HG02798 (cell line): Measurements from ENCODE around the gene PSMD11.

Source experiments
- ATAC-seq: cut with Tn5 transposase; IDR thresholded peaks from one replicate; pipeline ENCODE4 v1.9.1; 2021; ENCODE audit warnings: mild to moderate bottlenecking; ENCODE audit not compliant: unreplicated experiment, poor library complexity

Gene PSMD11

DNA sequence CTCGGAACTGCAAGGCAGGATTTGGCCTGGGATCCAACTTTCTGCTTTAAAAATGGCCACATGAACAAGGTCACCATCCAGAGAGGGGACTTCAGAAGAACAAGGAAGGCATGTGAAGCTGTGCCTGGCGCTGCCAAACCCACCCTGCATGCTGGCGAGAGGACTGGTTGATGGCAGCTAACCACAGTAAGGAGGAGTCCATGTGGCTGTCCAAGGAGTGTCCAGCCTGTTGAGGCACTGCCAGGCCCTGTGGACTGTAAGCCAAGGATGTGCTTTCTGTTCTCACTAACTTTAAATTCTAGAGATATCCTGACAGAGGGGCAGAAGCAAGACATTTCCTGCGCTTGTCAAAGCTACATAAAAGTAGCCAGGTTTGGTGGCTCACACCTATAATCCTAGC is 82.8 kb downstream of the PSMD11 start:
- ATAC-seq, result no peak

DNA sequence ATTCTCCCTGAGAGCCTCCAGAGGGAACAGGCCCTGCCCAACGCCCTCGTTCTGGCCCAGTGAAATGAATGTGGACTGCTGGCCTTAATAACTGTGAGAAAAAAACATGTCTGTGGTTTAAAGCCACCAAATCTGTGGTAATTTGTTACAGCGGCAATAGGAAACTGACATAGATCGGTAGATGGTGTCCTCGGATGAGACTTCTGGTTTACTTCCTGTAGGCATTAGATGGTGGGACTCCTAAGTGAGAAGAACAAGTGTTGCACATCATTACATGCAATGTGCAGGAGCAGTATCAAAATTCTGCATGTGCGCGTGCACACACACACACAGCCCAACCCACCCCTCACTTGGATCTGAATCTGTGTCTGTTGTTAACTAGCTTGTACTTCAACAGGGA is 84.5 kb downstream of the PSMD11 start:
- no peak for ATAC-seq

GRCh38 chr17:32529604-32530003 is 85.3 kb downstream of the PSMD11 start:
- no peak for ATAC-seq
